Stimulated activated naive B cell treated with anti-CD40 and anti-IgM and Interleukin-4, amounts not matched to agents 10 μg/mL and 1 μg/mL and 100 μg/mL, for 72 hours (primary cell): ENCODE data around the gene MCU.

Experiments used
- ATAC-seq, 2 donors: fragments of 150-1000 bp; cut with Tn5 transposase; replicated peaks; 2 replicates each; pipeline ENCODE4 v1.10.0; 2021; ENCODE audit warnings: moderate library complexity in 1 of 2
- DNase-seq: peaks from one replicate; pipeline ENCODE4 v3.0.0; 2021
- H3K27ac Mint-ChIP-seq: one replicate; pipeline ENCODE4 v1.8.0; 2022; ENCODE audit warnings: mild to moderate bottlenecking, mixed read lengths
- H3K27me3 Mint-ChIP-seq, 2 donors: one replicate each; pipeline ENCODE4 v1.8.0; 2022; ENCODE audit warnings: mixed read lengths in 2 of 2
- H3K36me3 Mint-ChIP-seq, 2 donors: one replicate each; pipeline ENCODE4 v1.8.0; 2022; ENCODE audit warnings: mixed read lengths in 2 of 2, mild to moderate bottlenecking in 1 of 2
- H3K4me1 Mint-ChIP-seq, 2 donors: one replicate each; pipeline ENCODE4 v1.8.0; 2022; ENCODE audit warnings: mixed read lengths in 2 of 2, mild to moderate bottlenecking in 1 of 2
- H3K4me3 Mint-ChIP-seq, 2 donors: one replicate each; pipeline ENCODE4 v1.8.0; 2022; ENCODE audit warnings: mild to moderate bottlenecking in 2 of 2, mixed read lengths in 2 of 2, moderate library complexity in 1 of 2
- H3K9me3 Mint-ChIP-seq, 2 donors: one replicate each; pipeline ENCODE4 v1.8.0; 2022; ENCODE audit warnings: mixed read lengths in 2 of 2, mild to moderate bottlenecking in 1 of 2

The MCU gene

DNA sequence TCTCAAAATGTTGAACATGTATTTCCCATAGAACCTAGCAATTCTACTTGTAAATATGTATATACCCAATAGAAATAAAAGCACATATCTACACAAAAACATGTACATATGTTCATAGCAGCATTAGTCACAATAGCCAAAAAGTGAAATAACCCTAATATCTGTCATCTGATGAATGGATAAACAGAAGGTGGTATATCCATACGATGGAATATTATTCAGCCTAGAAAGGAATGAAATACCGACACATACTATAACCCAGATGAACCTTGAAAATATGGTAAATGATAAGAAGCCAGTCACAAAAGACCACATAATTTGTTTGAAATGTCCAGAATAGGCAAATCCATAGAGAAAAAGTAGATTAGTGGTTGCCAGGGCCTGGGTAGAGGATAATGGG, 87.9 kb downstream of the MCU start:
- DNase-seq (no peak), ATAC-seq (no peak)
- Mint-ChIP-seq H3K27ac (no peak overlapping the region), H3K27me3 (no peaks in the 10 kb centered on the region), H3K9me3 (peaks cover 0 to 6% of the 10 kb centered on the region in 2 donors), H3K4me3 (no peak overlapping the region), H3K36me3 (peaks cover 0 to 2% of the 10 kb centered on the region in 2 donors), H3K4me1 (peaks cover 5 to 10% of the 10 kb centered on the region in 2 donors)

GRCh38 chr10:72782649-72783330, 90.8 kb downstream of the MCU start:
- ATAC-seq (no peak), DNase-seq (no peak)
- Mint-ChIP-seq H3K4me1 (peaks cover 9 to 13% of the 10 kb centered on the region in 2 donors), H3K27ac (no peak overlapping the region), H3K4me3 (no peak overlapping the region), H3K9me3 (no peaks in the 10 kb centered on the region), H3K36me3 (no peaks in the 10 kb centered on the region), H3K27me3 (no peaks in the 10 kb centered on the region)

- ATAC-seq (no peak), DNase-seq (no peak)
- no peaks in the 10 kb centered on the region for H3K36me3 Mint-ChIP-seq
- H3K27ac Mint-ChIP-seq = no peak overlapping the region
- H3K9me3 Mint-ChIP-seq = no peaks in the 10 kb centered on the region
- H3K27me3 Mint-ChIP-seq = no peaks in the 10 kb centered on the region
- peaks cover 9 to 13% of the 10 kb centered on the region in 2 donors for H3K4me1 Mint-ChIP-seq
- no peak overlapping the region for H3K4me3 Mint-ChIP-seq
These were observed 91.5 kb downstream of the MCU start for GRCh38 chr10:72783410-72783833.

GRCh38 chr10:72784551-72785351, 92.8 kb downstream of the MCU start:
- ATAC-seq (no peak), DNase-seq (no peak)

DNA sequence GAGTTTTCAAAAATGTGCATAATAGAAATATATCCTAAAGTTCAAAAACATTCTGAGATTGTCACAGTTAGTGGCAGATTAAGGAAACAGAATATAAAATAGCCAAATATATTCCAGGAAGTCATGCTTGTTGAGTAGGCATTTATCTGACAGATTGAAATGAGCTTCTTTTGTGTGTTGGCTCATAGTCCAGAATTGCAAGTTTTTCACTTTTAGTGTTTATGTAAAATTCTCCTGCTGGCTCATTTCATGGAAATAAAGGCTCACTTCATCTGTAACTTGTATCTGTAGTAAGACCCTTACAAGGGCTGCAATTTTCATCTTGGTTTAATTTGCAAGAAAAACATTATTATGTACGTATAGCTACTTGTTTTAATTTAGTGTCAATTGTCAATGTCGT, 93.5 kb downstream of the MCU start:
- H3K4me3 Mint-ChIP-seq = no peak overlapping the region
- no peak for DNase-seq
- no peaks in the 10 kb centered on the region for H3K36me3 Mint-ChIP-seq

More at GRCh38 chr10:72784551-72785351, 92.8 kb downstream of the MCU start:
- no peak overlapping the region for H3K27ac Mint-ChIP-seq
- no peak overlapping the region for H3K4me3 Mint-ChIP-seq
- no peaks in the 10 kb centered on the region for H3K27me3 Mint-ChIP-seq
- H3K36me3 Mint-ChIP-seq = no peaks in the 10 kb centered on the region
- no peaks in the 10 kb centered on the region for H3K9me3 Mint-ChIP-seq
- peaks cover 15 to 19% of the 10 kb centered on the region in 2 donors for H3K4me1 Mint-ChIP-seq

DNA sequence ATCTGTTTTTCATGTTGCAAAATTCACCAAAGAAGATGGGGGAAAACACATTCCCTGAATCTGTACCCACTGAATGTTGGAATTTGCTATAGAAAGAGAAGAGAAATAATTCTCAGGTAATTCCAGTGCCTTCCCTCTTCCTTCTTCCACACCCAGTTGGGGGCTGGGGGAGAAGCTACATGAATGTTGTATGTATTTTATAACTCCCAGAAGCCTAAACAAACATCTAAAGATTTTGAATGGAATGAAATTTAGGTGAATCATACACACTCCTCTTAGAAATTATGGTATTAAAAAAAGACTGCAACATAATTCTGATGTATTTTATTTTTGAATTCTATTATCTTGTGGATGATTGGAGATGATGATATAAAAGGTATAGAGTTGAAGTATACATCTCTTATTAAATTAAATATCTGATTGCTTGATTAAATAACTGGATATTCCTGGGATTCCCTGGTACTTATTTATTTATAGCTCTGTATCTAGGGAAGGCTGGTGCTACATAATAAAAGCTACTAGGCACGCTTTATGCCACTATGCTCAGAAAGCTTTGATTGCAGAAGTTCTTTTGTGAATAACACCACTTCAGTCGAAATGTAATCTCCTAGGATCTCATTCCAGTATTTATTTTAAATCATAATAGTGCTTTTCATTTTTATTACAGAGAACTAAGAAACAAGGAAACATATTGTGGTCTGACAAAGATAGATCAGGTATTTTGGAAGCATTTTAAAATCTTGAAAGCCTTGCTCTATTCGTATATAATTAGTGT, 98.5 kb downstream of the MCU start:
- Mint-ChIP-seq H3K9me3 (no peaks in the 10 kb centered on the region), H3K27ac (no peak overlapping the region)

More for the DNA sequence above, 93.5 kb downstream of the MCU start:
- no peak for ATAC-seq
- Mint-ChIP-seq H3K27me3 (no peaks in the 10 kb centered on the region), H3K4me1 (peaks cover 17 to 21% of the 10 kb centered on the region in 2 donors), H3K27ac (no peak overlapping the region), H3K9me3 (no peaks in the 10 kb centered on the region)

GRCh38 chr10:72792288-72792687, 100.3 kb downstream of the MCU start:
- Mint-ChIP-seq H3K4me3 (no peak overlapping the region), H3K36me3 (no peaks in the 10 kb centered on the region)
- no peak for ATAC-seq

More for the DNA sequence above, 98.5 kb downstream of the MCU start:
- Mint-ChIP-seq H3K36me3 (no peaks in the 10 kb centered on the region), H3K4me1 (peaks cover 8 to 11% of the 10 kb centered on the region in 2 donors), H3K4me3 (no peak overlapping the region), H3K27me3 (no peaks in the 10 kb centered on the region)
- DNase-seq (no peak), ATAC-seq (no peak)

GRCh38 chr10:72793752-72794151, 101.8 kb downstream of the MCU start:
- ATAC-seq = no peak
- no peak for DNase-seq
- no peak overlapping the region for H3K4me3 Mint-ChIP-seq
- no peaks in the 10 kb centered on the region for H3K9me3 Mint-ChIP-seq
- peaks cover 8 to 11% of the 10 kb centered on the region in 2 donors for H3K4me1 Mint-ChIP-seq
- no peaks in the 10 kb centered on the region for H3K36me3 Mint-ChIP-seq
- no peak overlapping the region for H3K27ac Mint-ChIP-seq
- H3K27me3 Mint-ChIP-seq = no peaks in the 10 kb centered on the region

More at GRCh38 chr10:72792288-72792687, 100.3 kb downstream of the MCU start:
- no peak overlapping the region for H3K27ac Mint-ChIP-seq
- peaks cover 8 to 11% of the 10 kb centered on the region in 2 donors for H3K4me1 Mint-ChIP-seq
- H3K9me3 Mint-ChIP-seq = no peaks in the 10 kb centered on the region
- H3K27me3 Mint-ChIP-seq = no peaks in the 10 kb centered on the region
- DNase-seq = no peak

DNA sequence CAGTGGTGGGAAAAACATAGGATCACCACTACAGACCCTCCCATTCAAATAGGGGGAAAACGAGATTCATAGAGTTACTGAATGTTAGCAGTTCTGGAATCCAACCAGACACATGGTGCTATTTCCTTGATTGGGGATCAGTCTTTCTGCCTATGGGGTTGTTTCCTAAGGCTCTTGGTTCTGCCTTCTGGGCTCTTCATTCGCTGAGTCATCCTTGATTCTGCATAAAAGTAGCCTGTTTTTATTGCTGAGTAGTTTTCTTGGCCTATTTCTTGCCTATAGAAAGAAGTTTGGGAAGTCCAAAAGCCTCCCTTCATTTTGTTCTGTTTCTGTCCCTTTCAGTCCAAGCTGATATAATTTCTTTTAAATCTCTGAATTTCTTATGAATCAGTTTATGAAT, 102.3 kb downstream of the MCU start:
- ATAC-seq = no peak
- Mint-ChIP-seq H3K27me3 (no peaks in the 10 kb centered on the region), H3K4me1 (peaks cover 7 to 9% of the 10 kb centered on the region in 2 donors), H3K36me3 (no peaks in the 10 kb centered on the region), H3K9me3 (no peaks in the 10 kb centered on the region), H3K4me3 (no peak overlapping the region), H3K27ac (no peak overlapping the region)
- DNase-seq = no peak

DNA sequence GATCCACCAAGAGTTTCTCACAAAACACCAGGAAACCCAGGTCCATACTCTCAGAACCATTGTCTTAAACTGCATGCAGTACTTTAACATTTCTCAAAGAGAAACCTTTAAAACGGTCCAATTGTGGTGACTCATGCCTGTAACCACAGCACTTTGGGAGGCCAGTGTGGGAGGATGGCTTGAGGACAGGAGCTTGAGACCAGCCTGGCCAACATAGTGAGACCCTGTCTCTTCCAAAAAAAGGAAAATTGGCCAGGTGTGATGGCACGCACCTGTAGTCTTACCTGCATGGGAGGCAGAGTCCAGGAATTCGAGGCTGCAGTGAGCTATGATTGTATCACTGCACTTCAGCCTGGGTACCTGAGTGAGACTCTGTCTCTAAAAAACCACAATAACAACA, 104.1 kb downstream of the MCU start:
- peaks cover 0 to 3% of the 10 kb centered on the region in 2 donors for H3K4me1 Mint-ChIP-seq
- no peak overlapping the region for H3K4me3 Mint-ChIP-seq
- no peaks in the 10 kb centered on the region for H3K9me3 Mint-ChIP-seq
- H3K36me3 Mint-ChIP-seq = no peaks in the 10 kb centered on the region
- DNase-seq (no peak), ATAC-seq (no peak)
- no peaks in the 10 kb centered on the region for H3K27me3 Mint-ChIP-seq
- H3K27ac Mint-ChIP-seq = no peak overlapping the region

GRCh38 chr10:72796538-72796937, 104.6 kb downstream of the MCU start:
- DNase-seq (no peak), ATAC-seq (no peak)

DNA sequence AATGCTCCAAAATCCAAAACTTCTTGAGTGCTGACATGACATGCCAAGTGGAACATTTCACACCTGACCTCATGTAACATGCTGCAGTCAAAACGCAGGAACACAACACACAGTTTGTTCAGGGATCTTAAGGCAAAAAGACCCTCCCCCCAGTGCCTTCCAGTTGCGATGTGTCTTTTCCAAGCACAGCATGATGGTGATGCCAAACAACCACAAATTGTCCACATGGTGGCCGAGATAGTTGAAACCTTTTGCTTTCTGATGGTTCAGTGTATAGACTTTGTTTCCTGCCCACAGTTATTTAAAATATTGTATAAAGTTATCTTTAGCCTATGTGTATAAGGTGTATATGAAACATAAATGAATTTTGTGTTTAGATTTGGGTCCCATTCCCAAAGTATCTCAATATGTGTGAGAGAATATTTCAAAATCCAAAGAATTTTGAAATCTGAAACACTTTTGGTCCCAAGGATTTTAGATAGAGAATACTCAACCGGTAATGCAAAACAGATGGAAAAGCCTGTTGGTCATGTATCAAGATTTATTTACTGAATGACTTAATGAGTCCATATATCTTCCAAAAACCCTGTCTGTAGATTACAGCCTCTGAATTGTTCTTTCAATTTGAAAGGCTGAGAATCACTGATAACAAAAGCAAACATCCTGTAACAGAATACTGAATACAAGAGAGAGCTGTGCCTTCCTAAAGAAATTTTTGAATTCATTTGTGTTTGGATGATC, 108.2 kb downstream of the MCU start:
- Mint-ChIP-seq H3K36me3 (peaks cover 0 to 2% of the 10 kb centered on the region in 2 donors), H3K4me1 (peaks cover 0 to under 1% of the 10 kb centered on the region in 2 donors), H3K4me3 (no peak overlapping the region), H3K27ac (no peak overlapping the region), H3K9me3 (no peaks in the 10 kb centered on the region), H3K27me3 (no peaks in the 10 kb centered on the region)
- DNase-seq (no peak), ATAC-seq (no peak)

More at GRCh38 chr10:72796538-72796937, 104.6 kb downstream of the MCU start:
- Mint-ChIP-seq H3K4me3 (no peak overlapping the region), H3K36me3 (no peaks in the 10 kb centered on the region), H3K4me1 (peaks cover 0 to 3% of the 10 kb centered on the region in 2 donors), H3K27ac (no peak overlapping the region), H3K9me3 (no peaks in the 10 kb centered on the region), H3K27me3 (no peaks in the 10 kb centered on the region)

DNA sequence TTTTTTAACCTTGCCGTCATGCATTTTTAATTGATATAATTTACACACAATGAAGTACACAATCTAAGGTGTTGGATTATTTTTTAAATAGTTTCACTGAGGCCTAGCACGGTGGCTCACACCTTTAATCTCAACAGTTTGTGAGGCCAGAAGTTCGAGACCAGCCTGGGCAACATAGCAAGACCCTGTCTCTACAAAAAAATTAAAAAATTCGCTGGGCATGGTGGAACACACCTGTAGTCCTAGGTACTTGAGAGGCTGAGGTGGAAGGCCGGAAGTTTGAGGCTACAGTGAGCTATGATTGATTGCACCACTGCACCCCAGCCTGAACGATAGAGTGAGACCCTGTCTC, 108.8 kb downstream of the MCU start:
- H3K27me3 Mint-ChIP-seq = no peaks in the 10 kb centered on the region
- H3K27ac Mint-ChIP-seq = no peak overlapping the region
- H3K4me1 Mint-ChIP-seq = no peaks in the 10 kb centered on the region
- ATAC-seq (no peak), DNase-seq (no peak)
- no peaks in the 10 kb centered on the region for H3K9me3 Mint-ChIP-seq
- peaks cover 0 to 4% of the 10 kb centered on the region in 2 donors for H3K36me3 Mint-ChIP-seq
- H3K4me3 Mint-ChIP-seq = no peak overlapping the region
